ENCODE data around the gene MTUS2. TPM values are rescaled to one million over a fixed set of nuclear protein-coding genes. Genes with fewer than 3 reads are reported as not detected.

MTUS2 gene
- total and polyA plus RNA-seq, 5 donors from 2014 or later = 0.02 to 0.03 (median 0.03) TPM; not detected in 2

DNA sequence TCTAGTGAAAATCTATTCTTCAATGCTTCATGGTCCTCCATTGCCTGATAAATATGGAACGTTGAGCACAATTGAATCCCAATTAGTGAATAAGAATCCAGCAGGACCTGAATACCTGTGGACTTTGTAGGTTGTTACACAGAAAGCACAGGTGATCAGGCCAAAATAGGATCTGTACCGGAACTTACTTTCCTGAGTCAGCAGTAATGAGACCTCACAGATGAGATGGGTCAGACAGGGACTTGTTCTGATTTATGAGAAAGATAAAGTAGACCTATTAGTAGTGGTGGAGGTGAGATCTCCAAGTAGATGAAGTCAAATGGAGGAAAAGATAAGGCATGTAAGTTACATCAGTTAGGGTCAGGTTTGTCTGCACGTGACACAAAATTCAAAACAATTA lies 351.1 kb downstream of the MTUS2 start:
- ATAC-seq (ENCODE audit: low read depth in 2 of 2) (no peak), DNase-seq (no peak)
- H3K4me1 ChIP-seq (ENCODE audit: control insufficient read depth, insufficient read depth, low read length, poor library complexity, severe bottlenecking) = no peaks in the 10 kb centered on the region
- no peaks in the 10 kb centered on the region for H3K36me3 Mint-ChIP-seq
- H3K4me3 Mint-ChIP-seq = no peak overlapping the region
- H3K4me3 ChIP-seq (ENCODE audit: low read depth, low read length) = no peak overlapping the region
- H3K27ac Mint-ChIP-seq = no peak overlapping the region
- H3K27ac ChIP-seq (ENCODE audit: insufficient read depth, low read length, poor library complexity, severe bottlenecking) = no peak overlapping the region
- peaks cover 0 to 5% (median 0%) of the 10 kb centered on the region in 7 donors for H3K9me3 Mint-ChIP-seq
- no peaks in the 10 kb centered on the region for H3K36me3 ChIP-seq (ENCODE audit: control insufficient read depth, insufficient read depth, low read length)
- H3K27me3 Mint-ChIP-seq = peaks cover 9% of the 10 kb centered on the region
- H3K27me3 ChIP-seq (ENCODE audit: control insufficient read depth, insufficient read depth, low read length) = peaks cover 3% of the 10 kb centered on the region
- H3K4me1 Mint-ChIP-seq = no peaks in the 10 kb centered on the region
- no peaks in the 10 kb centered on the region for H3K9me3 ChIP-seq (ENCODE audit: control insufficient read depth in 2 of 2, low read length in 2 of 2)

DNA sequence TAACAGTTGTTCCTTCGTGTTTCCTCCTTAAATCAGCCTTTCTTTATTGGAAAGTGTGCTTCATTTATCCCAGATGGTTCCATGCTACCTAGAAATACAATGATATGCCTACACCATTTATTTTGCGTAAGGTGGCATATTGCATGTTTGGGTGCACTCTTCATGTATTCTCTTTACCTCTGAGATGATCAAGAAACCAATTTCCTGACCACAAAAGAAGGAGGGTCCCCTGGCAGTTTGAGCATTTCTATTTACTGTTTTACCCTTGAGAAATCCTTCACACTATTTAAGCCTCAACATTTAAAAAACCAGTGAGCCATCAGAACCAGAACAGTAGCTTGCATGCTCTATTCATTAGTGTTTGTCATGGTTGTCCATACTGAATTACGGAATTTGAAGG lies 354.0 kb downstream of the MTUS2 start:
- ATAC-seq (ENCODE audit: low read depth in 2 of 2) (no peak), DNase-seq (no peak)
- no peaks in the 10 kb centered on the region for H3K4me1 ChIP-seq (ENCODE audit: control insufficient read depth, insufficient read depth, low read length, poor library complexity, severe bottlenecking)
- Mint-ChIP-seq H3K36me3 (no peaks in the 10 kb centered on the region), H3K27me3 (peaks cover 4% of the 10 kb centered on the region), H3K4me1 (no peaks in the 10 kb centered on the region), H3K9me3 (peaks cover 0 to 5% (median 4%) of the 10 kb centered on the region in 7 donors), H3K27ac (no peak overlapping the region), H3K4me3 (no peak overlapping the region)
- peaks cover 3% of the 10 kb centered on the region for H3K27me3 ChIP-seq (ENCODE audit: control insufficient read depth, insufficient read depth, low read length)
- no peak overlapping the region for H3K27ac ChIP-seq (ENCODE audit: insufficient read depth, low read length, poor library complexity, severe bottlenecking)
- no peaks in the 10 kb centered on the region for H3K9me3 ChIP-seq (ENCODE audit: control insufficient read depth in 2 of 2, low read length in 2 of 2)
- H3K36me3 ChIP-seq (ENCODE audit: control insufficient read depth, insufficient read depth, low read length) = no peaks in the 10 kb centered on the region
- no peak overlapping the region for H3K4me3 ChIP-seq (ENCODE audit: low read depth, low read length)

GRCh38 chr13:29175250-29175873 lies 355.2 kb downstream of the MTUS2 start:
- Mint-ChIP-seq H3K36me3 (no peaks in the 10 kb centered on the region), H3K4me1 (no peaks in the 10 kb centered on the region), H3K4me3 (no peak overlapping the region), H3K27me3 (peaks cover 4% of the 10 kb centered on the region), H3K27ac (no peak overlapping the region), H3K9me3 (peaks cover 0 to 5% (median 3%) of the 10 kb centered on the region in 7 donors)
- Histone ChIP-seq H3K4me1 (ENCODE audit: control insufficient read depth, insufficient read depth, low read length, poor library complexity, severe bottlenecking) (no peaks in the 10 kb centered on the region), H3K36me3 (ENCODE audit: control insufficient read depth, insufficient read depth, low read length) (no peaks in the 10 kb centered on the region), H3K27ac (ENCODE audit: insufficient read depth, low read length, poor library complexity, severe bottlenecking) (no peak overlapping the region), H3K9me3 (ENCODE audit: control insufficient read depth in 2 of 2, low read length in 2 of 2) (no peaks in the 10 kb centered on the region), H3K4me3 (ENCODE audit: low read depth, low read length) (no peak overlapping the region), H3K27me3 (ENCODE audit: control insufficient read depth, insufficient read depth, low read length) (peaks cover 3% of the 10 kb centered on the region)
- no peak for DNase-seq
- no peak for ATAC-seq (ENCODE audit: low read depth in 2 of 2)

- Histone ChIP-seq H3K9me3 (ENCODE audit: control insufficient read depth in 2 of 2, low read length in 2 of 2) (peaks cover 8% of the 10 kb centered on the region in 2 experiments), H3K27me3 (ENCODE audit: control insufficient read depth, insufficient read depth, low read length) (no peaks in the 10 kb centered on the region), H3K36me3 (ENCODE audit: control insufficient read depth, insufficient read depth, low read length) (no peaks in the 10 kb centered on the region), H3K27ac (ENCODE audit: insufficient read depth, low read length, poor library complexity, severe bottlenecking) (no peak overlapping the region), H3K4me1 (ENCODE audit: control insufficient read depth, insufficient read depth, low read length, poor library complexity, severe bottlenecking) (no peaks in the 10 kb centered on the region), H3K4me3 (ENCODE audit: low read depth, low read length) (no peak overlapping the region)
- no peak for ATAC-seq (ENCODE audit: low read depth in 2 of 2)
- Mint-ChIP-seq H3K27ac (no peak overlapping the region), H3K4me3 (no peak overlapping the region), H3K36me3 (peaks cover 4% of the 10 kb centered on the region), H3K9me3 (peaks cover 2 to 18% (median 7%) of the 10 kb centered on the region in 7 donors), H3K4me1 (peaks cover 0 to 2% (median 0%) of the 10 kb centered on the region in 4 donors), H3K27me3 (no peaks in the 10 kb centered on the region)
- DNase-seq = no peak
Observed at GRCh38 chr13:29180055-29180454, 359.9 kb downstream of the MTUS2 start.

- Mint-ChIP-seq H3K9me3 (peaks cover 0 to 26% (median 8%) of the 10 kb centered on the region in 7 donors), H3K27me3 (no peaks in the 10 kb centered on the region), H3K4me3 (no peak overlapping the region), H3K4me1 (peaks cover 0 to 4% (median 0%) of the 10 kb centered on the region in 4 donors), H3K36me3 (peaks cover 4% of the 10 kb centered on the region), H3K27ac (no peak overlapping the region)
- H3K27ac ChIP-seq (ENCODE audit: insufficient read depth, low read length, poor library complexity, severe bottlenecking) = no peak overlapping the region
- H3K4me1 ChIP-seq (ENCODE audit: control insufficient read depth, insufficient read depth, low read length, poor library complexity, severe bottlenecking) = no peaks in the 10 kb centered on the region
- no peaks in the 10 kb centered on the region for H3K36me3 ChIP-seq (ENCODE audit: control insufficient read depth, insufficient read depth, low read length)
- DNase-seq = no peak
- no peak for ATAC-seq (ENCODE audit: low read depth in 2 of 2)
- no peak overlapping the region for H3K4me3 ChIP-seq (ENCODE audit: low read depth, low read length)
- H3K27me3 ChIP-seq (ENCODE audit: control insufficient read depth, insufficient read depth, low read length) = no peaks in the 10 kb centered on the region
- peaks cover 8 to 17% of the 10 kb centered on the region in 2 experiments for H3K9me3 ChIP-seq (ENCODE audit: control insufficient read depth in 2 of 2, low read length in 2 of 2)
Observed at GRCh38 chr13:29182216-29182615, 362.1 kb downstream of the MTUS2 start.

DNA sequence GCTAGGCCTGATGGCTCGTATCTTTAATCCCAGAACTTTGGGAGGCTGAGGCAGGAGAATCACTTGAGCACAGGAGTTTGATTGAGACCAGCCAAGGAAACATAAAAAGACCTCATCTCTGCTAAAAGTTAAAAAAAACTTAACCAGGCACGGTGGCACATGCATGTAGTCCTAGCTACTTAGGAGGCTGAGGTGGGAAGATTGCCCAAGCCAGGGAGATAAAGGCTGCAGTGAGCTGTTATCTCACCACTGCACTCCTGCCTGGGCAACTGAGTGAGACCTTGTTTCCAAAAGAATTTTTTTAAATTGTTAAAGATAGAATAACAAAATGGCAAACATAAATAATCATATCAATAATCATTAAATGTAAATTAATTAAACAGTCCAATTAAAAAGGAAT lies 365.8 kb downstream of the MTUS2 start:
- DNase-seq = no peak
- H3K9me3 ChIP-seq (ENCODE audit: control insufficient read depth in 2 of 2, low read length in 2 of 2) = peaks cover 8 to 17% of the 10 kb centered on the region in 2 experiments
- Mint-ChIP-seq H3K27ac (no peak overlapping the region), H3K4me3 (no peak overlapping the region), H3K4me1 (peaks cover 0 to 4% (median 0%) of the 10 kb centered on the region in 4 donors), H3K27me3 (no peaks in the 10 kb centered on the region), H3K9me3 (peaks cover 0 to 26% (median 10%) of the 10 kb centered on the region in 7 donors), H3K36me3 (peaks cover 4% of the 10 kb centered on the region)
- no peaks in the 10 kb centered on the region for H3K27me3 ChIP-seq (ENCODE audit: control insufficient read depth, insufficient read depth, low read length)
- no peak overlapping the region for H3K27ac ChIP-seq (ENCODE audit: insufficient read depth, low read length, poor library complexity, severe bottlenecking)
- no peaks in the 10 kb centered on the region for H3K4me1 ChIP-seq (ENCODE audit: control insufficient read depth, insufficient read depth, low read length, poor library complexity, severe bottlenecking)
- H3K36me3 ChIP-seq (ENCODE audit: control insufficient read depth, insufficient read depth, low read length) = no peaks in the 10 kb centered on the region
- no peak for ATAC-seq (ENCODE audit: low read depth in 2 of 2)
- H3K4me3 ChIP-seq (ENCODE audit: low read depth, low read length) = no peak overlapping the region

GRCh38 chr13:29187584-29187983 lies 367.4 kb downstream of the MTUS2 start:
- Histone ChIP-seq H3K9me3 (ENCODE audit: control insufficient read depth in 2 of 2, low read length in 2 of 2) (peaks cover 8 to 17% of the 10 kb centered on the region in 2 experiments), H3K4me1 (ENCODE audit: control insufficient read depth, insufficient read depth, low read length, poor library complexity, severe bottlenecking) (no peaks in the 10 kb centered on the region), H3K27me3 (ENCODE audit: control insufficient read depth, insufficient read depth, low read length) (no peaks in the 10 kb centered on the region), H3K27ac (ENCODE audit: insufficient read depth, low read length, poor library complexity, severe bottlenecking) (no peak overlapping the region), H3K36me3 (ENCODE audit: control insufficient read depth, insufficient read depth, low read length) (no peaks in the 10 kb centered on the region), H3K4me3 (ENCODE audit: low read depth, low read length) (no peak overlapping the region)
- Mint-ChIP-seq H3K27ac (no peak overlapping the region), H3K4me3 (no peak overlapping the region), H3K36me3 (peaks cover 4% of the 10 kb centered on the region), H3K9me3 (peaks cover 0 to 26% (median 12%) of the 10 kb centered on the region in 7 donors), H3K4me1 (peaks cover 0 to 4% (median 0%) of the 10 kb centered on the region in 4 donors), H3K27me3 (no peaks in the 10 kb centered on the region)
- no peak for DNase-seq
- no peak for ATAC-seq (ENCODE audit: low read depth in 2 of 2)

DNA sequence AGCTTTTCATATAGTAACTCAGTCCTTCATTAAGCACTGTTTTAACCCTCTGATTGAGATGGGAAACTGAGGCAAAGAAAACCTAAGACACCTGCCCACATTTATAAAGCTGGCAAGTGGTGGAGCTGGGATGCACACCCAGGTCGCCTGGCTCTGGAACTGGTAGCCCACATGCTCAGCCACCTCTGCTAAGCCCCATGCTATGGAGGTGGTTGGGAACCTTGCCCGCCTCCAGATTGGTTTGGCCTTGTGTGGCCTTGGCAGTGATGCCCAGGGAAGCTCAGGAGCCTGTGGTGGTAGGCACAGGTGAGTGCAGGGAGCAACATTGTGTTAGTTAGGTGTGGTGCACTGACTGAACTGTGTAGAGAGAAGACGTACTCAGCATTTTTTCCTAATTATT lies 370.2 kb downstream of the MTUS2 start:
- H3K27me3 ChIP-seq (ENCODE audit: control insufficient read depth, insufficient read depth, low read length) = no peaks in the 10 kb centered on the region
- Mint-ChIP-seq H3K27ac (no peak overlapping the region), H3K36me3 (no peaks in the 10 kb centered on the region), H3K9me3 (peaks cover 0 to 13% (median 7%) of the 10 kb centered on the region in 7 donors), H3K4me3 (no peak overlapping the region), H3K27me3 (no peaks in the 10 kb centered on the region), H3K4me1 (peaks cover 0 to under 1% (median 0%) of the 10 kb centered on the region in 4 donors)
- DNase-seq (no peak), ATAC-seq (ENCODE audit: low read depth in 2 of 2) (no peak)
- H3K27ac ChIP-seq (ENCODE audit: insufficient read depth, low read length, poor library complexity, severe bottlenecking) = no peak overlapping the region
- H3K4me3 ChIP-seq (ENCODE audit: low read depth, low read length) = no peak overlapping the region
- H3K36me3 ChIP-seq (ENCODE audit: control insufficient read depth, insufficient read depth, low read length) = no peaks in the 10 kb centered on the region
- no peaks in the 10 kb centered on the region for H3K4me1 ChIP-seq (ENCODE audit: control insufficient read depth, insufficient read depth, low read length, poor library complexity, severe bottlenecking)
- peaks cover 0 to 7% of the 10 kb centered on the region in 2 experiments for H3K9me3 ChIP-seq (ENCODE audit: control insufficient read depth in 2 of 2, low read length in 2 of 2)
